Esophagus muscularis mucosa (tissue), 4 donors: Measurements from ENCODE around the gene ATE1. TPM values are rescaled to one million over a fixed set of nuclear protein-coding genes. Genes with fewer than 3 reads are reported as not detected.

Experiments used
- DNase-seq: peaks from one replicate; pipeline ENCODE4 v3.0.0-alpha.2; 2017; ENCODE audit errors: extremely low spot score
- H3K27ac ChIP-seq, 4 donors: fragments of 200-600 bp; sonication (generic); replicated peaks in 1 of 4; 1 replicate in 3 of 4; 2 replicates in 1 of 4; pipeline ENCODE4 v1.5.1; 2016 to 2019; ENCODE audit warnings: mild to moderate bottlenecking in 1 of 4
- H3K27me3 ChIP-seq, 4 donors: fragments of 200-600 bp; sonication (generic); one replicate each; pipeline versions ENCODE4 v1.5.1 to v1.6.0; 2016 to 2019
- H3K36me3 ChIP-seq, 4 donors: fragments of 200-600 bp; sonication (generic); one replicate each; pipeline ENCODE4 v1.5.1; 2016 to 2019
- H3K4me1 ChIP-seq, 4 donors: fragments of 200-600 bp; sonication (generic); one replicate each; pipeline ENCODE4 v1.5.1; 2016 to 2019
- H3K4me3 ChIP-seq, 4 donors: fragments of 200-600 bp; sonication (generic); 1 replicate in 2 of 4; 2 replicates in 2 of 4; pipeline ENCODE4 v1.5.1; 2016 to 2019; ENCODE audit warnings: mild to moderate bottlenecking in 4 of 4, moderate library complexity in 1 of 4
- H3K9me3 ChIP-seq, 4 donors: fragments of 200-600 bp; sonication (generic); 1 replicate in 3 of 4; 2 replicates in 1 of 4; pipeline ENCODE4 v1.5.1; 2016 to 2019
- EP300 ChIP-seq: sonication (generic); formaldehyde crosslinking; IDR thresholded peaks from one replicate; pipeline ENCODE4 v1.6.1; 2017; ENCODE audit warnings: antibody characterized with exemption
- POLR2A ChIP-seq: fragments of 450-650 bp; IDR thresholded peaks from one replicate; pipeline ENCODE4 v1.6.1; 2017; ENCODE audit warnings: antibody characterized with exemption, moderate library complexity, mild to moderate bottlenecking, low read depth
- POLR2AphosphoS5 ChIP-seq, 2 donors: sonication (generic); formaldehyde crosslinking; IDR thresholded peaks; one replicate each; pipeline ENCODE4 v1.6.1; 2017; ENCODE audit warnings: antibody characterized with exemption in 2 of 2
- WGBS: methylation state at CpG from one replicate; pipeline ENCODE4 v1.1.5; 2018; 5-methylcytosine and 5-hydroxymethylcytosine counted together
- intact Hi-C: fragments of 100-400 bp; cut with DNase I; formaldehyde crosslinking; loops from one replicate; pipeline ENCODE4 v1.15.1; 2023
- total RNA-seq, 4 donors: library from RNA; depleted of rRNA; stranded (reverse); fragments of >200 nt; gene quantifications; one replicate each; pipeline versions ENCODE4 v1.1.0 to v1.2.1, GENCODE V29; 2016
- TF ChIP-seq, protein P1 (sequence below), 3 experiments: fragments of 200-600 bp in 2 of 3; fragments of 450-650 bp in 1 of 3; sonication (generic) in 2 of 3; IDR thresholded peaks; one replicate each; pipeline ENCODE4 v1.5.1; 2017 to 2019; ENCODE audit warnings: antibody characterized with exemption in 3 of 3, mild to moderate bottlenecking in 2 of 3, moderate library complexity in 1 of 3

ATE1 gene
- total RNA-seq, 4 donors from 2014 or later = 27.8 to 29.5 (median 28.4) TPM

DNA sequence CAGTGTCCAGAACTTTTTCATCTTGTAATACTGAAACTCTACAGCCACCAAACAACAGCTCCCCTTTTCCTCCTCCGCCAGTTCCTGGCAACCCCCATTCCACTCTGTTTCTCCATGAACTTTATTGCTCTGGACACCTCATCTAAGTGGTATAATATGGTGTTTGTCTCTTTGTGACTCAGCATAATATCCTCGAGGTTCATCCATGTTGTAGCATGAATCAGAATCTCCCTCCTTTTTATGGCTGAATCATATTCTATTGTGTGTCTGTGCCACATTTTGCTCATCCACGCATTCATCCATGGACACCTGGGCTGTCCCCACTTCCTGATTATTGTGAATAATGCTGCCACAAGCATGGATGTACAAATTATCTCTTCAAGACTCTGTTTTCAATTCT, 205.2 kb downstream of the ATE1 start:
- intact Hi-C loops = no loop called here
- H3K27ac ChIP-seq = no peak overlapping the region
- TF ChIP-seq EP300 (no peak), POLR2AphosphoS5 (IDR thresholded peaks at IDR 0.05) (no peak), POLR2A (no peak)
- TF ChIP-seq, protein P1, sequence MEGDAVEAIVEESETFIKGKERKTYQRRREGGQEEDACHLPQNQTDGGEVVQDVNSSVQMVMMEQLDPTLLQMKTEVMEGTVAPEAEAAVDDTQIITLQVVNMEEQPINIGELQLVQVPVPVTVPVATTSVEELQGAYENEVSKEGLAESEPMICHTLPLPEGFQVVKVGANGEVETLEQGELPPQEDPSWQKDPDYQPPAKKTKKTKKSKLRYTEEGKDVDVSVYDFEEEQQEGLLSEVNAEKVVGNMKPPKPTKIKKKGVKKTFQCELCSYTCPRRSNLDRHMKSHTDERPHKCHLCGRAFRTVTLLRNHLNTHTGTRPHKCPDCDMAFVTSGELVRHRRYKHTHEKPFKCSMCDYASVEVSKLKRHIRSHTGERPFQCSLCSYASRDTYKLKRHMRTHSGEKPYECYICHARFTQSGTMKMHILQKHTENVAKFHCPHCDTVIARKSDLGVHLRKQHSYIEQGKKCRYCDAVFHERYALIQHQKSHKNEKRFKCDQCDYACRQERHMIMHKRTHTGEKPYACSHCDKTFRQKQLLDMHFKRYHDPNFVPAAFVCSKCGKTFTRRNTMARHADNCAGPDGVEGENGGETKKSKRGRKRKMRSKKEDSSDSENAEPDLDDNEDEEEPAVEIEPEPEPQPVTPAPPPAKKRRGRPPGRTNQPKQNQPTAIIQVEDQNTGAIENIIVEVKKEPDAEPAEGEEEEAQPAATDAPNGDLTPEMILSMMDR (IDR thresholded peaks at IDR 0.05) = no peak
- H3K9me3 ChIP-seq = no peaks in the 10 kb centered on the region
- H3K27me3 ChIP-seq = no peaks in the 10 kb centered on the region
- WGBS = 89% methylated on average over 3 of the region's 3 CpGs
- no peaks in the 10 kb centered on the region for H3K36me3 ChIP-seq
- no peaks in the 10 kb centered on the region for H3K4me1 ChIP-seq
- H3K4me3 ChIP-seq = no peak overlapping the region
- DNase-seq = no peak

DNA sequence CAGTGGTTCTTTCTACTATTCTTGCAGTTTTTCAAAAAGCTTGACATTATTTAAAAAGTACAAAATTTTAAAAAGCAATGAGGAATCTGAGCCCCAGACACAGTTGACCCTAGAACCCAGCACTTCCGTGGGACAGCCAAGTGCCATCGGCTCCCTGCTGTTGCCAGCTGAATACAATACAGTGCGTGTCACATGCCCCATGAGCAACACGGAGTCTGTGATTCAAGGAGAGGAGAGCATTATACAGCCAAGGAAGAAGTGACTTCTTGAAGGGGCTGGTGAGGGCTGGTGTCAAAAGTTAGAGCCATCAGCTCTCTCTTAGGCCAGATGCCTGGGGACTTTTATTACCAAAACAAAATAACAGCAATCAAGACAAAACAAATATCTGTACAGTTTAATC, 206.6 kb downstream of the ATE1 start:
- H3K36me3 ChIP-seq = no peaks in the 10 kb centered on the region
- H3K4me3 ChIP-seq = no peak overlapping the region
- no peaks in the 10 kb centered on the region for H3K4me1 ChIP-seq
- TF ChIP-seq POLR2A = no peak
- H3K27me3 ChIP-seq = no peaks in the 10 kb centered on the region
- H3K9me3 ChIP-seq = no peaks in the 10 kb centered on the region
- H3K27ac ChIP-seq = no peak overlapping the region
- WGBS = 85% methylated on average over 4 of the region's 4 CpGs
- intact Hi-C loops = no loop called here
- no peak for DNase-seq

DNA sequence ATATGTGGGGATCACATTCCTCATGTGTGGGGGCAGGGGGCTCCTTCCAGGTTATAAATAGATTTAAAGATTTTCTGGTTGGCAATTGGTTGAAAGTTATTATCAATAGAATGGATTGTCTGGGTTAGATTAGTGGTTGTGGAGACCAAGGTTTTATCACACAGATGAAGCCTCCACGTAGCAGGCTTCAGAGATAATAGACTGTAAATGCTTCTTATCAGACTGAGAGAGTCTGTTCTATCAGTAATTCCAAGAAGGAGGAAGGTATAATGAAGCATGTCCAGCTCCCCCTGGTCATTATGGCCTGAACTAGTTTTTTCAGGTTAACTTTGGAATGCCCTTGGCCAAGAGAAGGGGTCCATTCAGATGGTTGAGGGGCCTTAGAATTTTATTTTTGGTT, 211.9 kb downstream of the ATE1 start:
- Histone ChIP-seq H3K9me3 (peaks cover 0 to 3% (median 0%) of the 10 kb centered on the region in 4 donors), H3K36me3 (no peaks in the 10 kb centered on the region), H3K27me3 (no peaks in the 10 kb centered on the region), H3K27ac (no peak overlapping the region), H3K4me1 (no peaks in the 10 kb centered on the region), H3K4me3 (no peak overlapping the region)
- intact Hi-C loops = no loop called here
- no peak for DNase-seq
- TF ChIP-seq, protein P1 (IDR thresholded peaks at IDR 0.05) = no peak
- TF ChIP-seq EP300 = no peak
- no peak for TF ChIP-seq POLR2AphosphoS5 (IDR thresholded peaks at IDR 0.05)
- no peak for TF ChIP-seq POLR2A
- 82% methylated on average over 1 of the region's 1 CpG for WGBS

DNA sequence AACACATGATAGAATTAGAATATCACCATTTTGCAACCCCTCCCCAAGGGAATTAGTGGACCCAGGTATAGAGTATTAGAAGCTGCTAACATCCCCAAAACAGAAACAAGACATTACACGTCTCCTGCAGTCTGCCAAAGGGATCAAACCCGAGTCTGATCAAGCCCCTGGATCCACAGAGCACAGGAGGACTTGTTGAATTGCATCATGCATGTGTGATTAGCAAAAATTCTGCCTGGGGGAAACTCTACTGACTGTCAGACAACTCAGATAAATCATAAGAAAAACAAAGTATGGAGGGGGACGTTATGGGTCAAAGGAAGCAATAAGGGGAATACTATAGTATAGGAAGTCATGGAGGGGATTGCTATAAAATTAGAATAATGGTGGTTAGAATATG, 212.8 kb downstream of the ATE1 start:
- TF ChIP-seq, protein P1 (IDR thresholded peaks at IDR 0.05) = no peak
- TF ChIP-seq EP300 = no peak
- no peak for TF ChIP-seq POLR2A
- TF ChIP-seq POLR2AphosphoS5 (IDR thresholded peaks at IDR 0.05) = no peak
- intact Hi-C loops = no loop called here
- 87% methylated on average over 3 of the region's 3 CpGs for WGBS

DNA sequence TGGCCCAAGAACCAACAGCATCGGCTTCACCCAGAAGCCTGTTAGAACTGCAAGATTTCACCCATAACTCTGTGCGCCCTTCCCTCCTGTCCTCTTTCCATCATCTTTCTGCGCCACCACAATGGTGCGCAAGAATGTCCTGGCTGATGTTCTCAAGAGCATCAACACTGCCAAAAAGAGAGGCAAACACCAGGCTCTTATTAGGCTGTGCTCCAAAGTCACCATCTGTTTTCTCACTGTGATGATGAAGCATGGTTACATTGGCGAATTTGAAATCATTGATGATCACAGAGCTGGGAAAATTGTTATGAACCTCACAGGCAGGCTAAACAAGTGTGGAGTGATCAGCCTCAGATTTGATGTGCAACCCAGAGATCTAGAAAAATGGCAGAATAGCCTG, 214.3 kb downstream of the ATE1 start:
- Histone ChIP-seq H3K4me1 (no peaks in the 10 kb centered on the region), H3K4me3 (no peak overlapping the region), H3K27ac (no peak overlapping the region), H3K9me3 (peaks cover 0 to 3% (median 0%) of the 10 kb centered on the region in 4 donors), H3K36me3 (no peaks in the 10 kb centered on the region), H3K27me3 (no peaks in the 10 kb centered on the region)
- intact Hi-C loops = no loop called here
- no peak for DNase-seq
- no peak for TF ChIP-seq POLR2A
- TF ChIP-seq POLR2AphosphoS5 (IDR thresholded peaks at IDR 0.05) = no peak
- TF ChIP-seq, protein P1 (IDR thresholded peaks at IDR 0.05) = no peak
- no peak for TF ChIP-seq EP300
- WGBS = 92% methylated on average over 5 of the region's 5 CpGs

More for the DNA sequence above, 212.8 kb downstream of the ATE1 start:
- Histone ChIP-seq H3K27me3 (no peaks in the 10 kb centered on the region), H3K9me3 (peaks cover 0 to 3% (median 0%) of the 10 kb centered on the region in 4 donors), H3K36me3 (no peaks in the 10 kb centered on the region), H3K4me1 (no peaks in the 10 kb centered on the region), H3K27ac (no peak overlapping the region), H3K4me3 (no peak overlapping the region)
- DNase-seq = no peak
